Psoas muscle (tissue), 8 donors: Measurements from ENCODE around the gene RPS6KA3. TPM values are rescaled to one million over a fixed set of nuclear protein-coding genes. Genes with fewer than 3 reads are reported as not detected.
"Not testable (repeated sequence)": the region's sequence is repeated elsewhere in the genome, so short reads cannot be mapped to it uniquely, and the experiment has no call there.

ENCODE experiments used
- ATAC-seq, 4 donors: fragments of 200-7000 bp; cut with Tn5 transposase; one replicate each; pipeline ENCODE4 v1.9.1; 2020; ENCODE audit warnings: moderate library complexity in 3 of 4, mild to moderate bottlenecking in 2 of 4
- DNase-seq, 2 donors: peaks; one replicate each; pipeline ENCODE4 v3.0.0-alpha.2; 2020
- H3K27ac ChIP-seq: fragments of 200-600 bp; one replicate; pipeline ENCODE4 v1.8.0; 2022
- H3K27me3 ChIP-seq, 3 donors: fragments of 200-600 bp in 1 of 3; one replicate each; pipeline versions ENCODE4 v1.6.1 to v1.8.0; 2013 to 2022; ENCODE audit warnings: low read length in 2 of 3, mild to moderate bottlenecking in 2 of 3, moderate library complexity in 1 of 3; ENCODE audit not compliant: insufficient read depth in 3 of 3
- H3K36me3 ChIP-seq, 2 donors: fragments of 200-600 bp in 1 of 2; one replicate each; pipeline versions ENCODE4 v1.6.1 to v1.8.0; 2013 to 2022; ENCODE audit warnings: low read depth in 1 of 2, mild to moderate bottlenecking in 1 of 2, moderate library complexity in 1 of 2; ENCODE audit not compliant: insufficient read depth in 1 of 2
- H3K4me1 ChIP-seq: fragments of 200-600 bp; one replicate; pipeline ENCODE4 v1.8.0; 2022
- H3K4me3 ChIP-seq: fragments of 200-600 bp; one replicate; pipeline ENCODE4 v1.8.0; 2022; ENCODE audit warnings: mild to moderate bottlenecking
- H3K9me3 ChIP-seq: fragments of 200-600 bp; one replicate; pipeline ENCODE4 v1.8.0; 2022
- CTCF ChIP-seq: fragments of 200-600 bp; IDR thresholded peaks from one replicate; pipeline ENCODE4 v1.8.0; 2022; ENCODE audit warnings: antibody characterized with exemption
- WGBS, 3 donors: extraction: QIAGEN DNeasy Blood & Tissue Kit; methylation state at CpG; one replicate each; pipeline versions ENCODE4 v1.1.6 to v1.1.7; 2013; 5-methylcytosine and 5-hydroxymethylcytosine counted together
- intact Hi-C, 2 donors: fragments of 100-400 bp; cut with DNase I; formaldehyde crosslinking; loops; one replicate each; pipeline versions ENCODE4 v1.11.0 to v1.14.2; 2022
- polyA plus RNA-seq, 3 donors: library from polyadenylated mRNA; stranded (reverse); fragments of 200-250 nt; gene quantifications; one replicate each; pipeline ENCODE4 v1.2.3, GENCODE V29; 2013
- total RNA-seq, 4 donors: library from RNA; stranded (reverse); fragmentation: NEBNext Ultra II Directional in 2 of 4; extraction: Animal tissue kit (Norgen Biotek cat#: 25700) in 2 of 4; gene quantifications; one replicate each; pipeline versions ENCODE4 v1.2.1 to v1.2.4, GENCODE V29; 2021 to 2023
- donor health status: healthy with polysubstance abuse.
- donor health status: DM: no; HTN: no; CAD: no; lungs with moderate emphysema.
- donor health status: Bipolar disorder and iron deficiency.
- donor health status: healthy.
- donor health status: DM: yes; HTN: yes; CAD: no.
- donor health status: DM: no; HTN: no; CAD: no.
- donor health status: DM: no; HTN: no; CAD: no.
- donor health status: DM: yes; HTN: yes; CAD: no.

RPS6KA3 gene
- total and polyA plus RNA-seq, 7 donors = 35.4 to 91.9 (median 66.2) TPM

GRCh38 chrX:20181598-20182329 is 84.9 kb downstream of the RPS6KA3 start:
- DNase-seq (no peak), ATAC-seq (no peak)
- Histone ChIP-seq H3K27me3 (peaks cover 0 to 8% (median 0%) of the 10 kb centered on the region in 3 donors), H3K4me3 (no peak overlapping the region), H3K27ac (no peak overlapping the region), H3K4me1 (no peaks in the 10 kb centered on the region), H3K36me3 (peaks cover 0 to 70% of the 10 kb centered on the region in 2 donors), H3K9me3 (no peaks in the 10 kb centered on the region)
- 69 to 79% (median 78%) methylated on average over 3 of the region's 3 CpGs for WGBS, 3 donors
- intact Hi-C loops = no loop called here
- TF ChIP-seq CTCF = no peak

- intact Hi-C loops = no loop called here
- H3K27ac ChIP-seq = no peak overlapping the region
- TF ChIP-seq CTCF = no peak
- DNase-seq = no peak
- H3K9me3 ChIP-seq = no peaks in the 10 kb centered on the region
- H3K4me3 ChIP-seq = no peak overlapping the region
- peaks cover 0 to 8% (median 0%) of the 10 kb centered on the region in 3 donors for H3K27me3 ChIP-seq
- H3K4me1 ChIP-seq = no peaks in the 10 kb centered on the region
- no peak for ATAC-seq
- H3K36me3 ChIP-seq = peaks cover 0 to 76% of the 10 kb centered on the region in 2 donors
Observed at GRCh38 chrX:20177093-20177492, 89.6 kb downstream of the RPS6KA3 start.

- DNase-seq (no peak), ATAC-seq (no peak)
- no peak overlapping the region for H3K4me3 ChIP-seq
- peaks cover 0 to 89% of the 10 kb centered on the region in 2 donors for H3K36me3 ChIP-seq
- H3K27ac ChIP-seq = no peak overlapping the region
- no peaks in the 10 kb centered on the region for H3K27me3 ChIP-seq
- TF ChIP-seq CTCF = no peak
- no peaks in the 10 kb centered on the region for H3K4me1 ChIP-seq
- intact Hi-C loops = no loop called here
- 82 to 100% (median 96%) methylated on average over 2 of the region's 2 CpGs for WGBS, 3 donors
- no peaks in the 10 kb centered on the region for H3K9me3 ChIP-seq
Observed at GRCh38 chrX:20173856-20174255, 92.9 kb downstream of the RPS6KA3 start.

- Histone ChIP-seq H3K36me3 (peaks cover 0 to 95% of the 10 kb centered on the region in 2 donors), H3K27ac (no peak overlapping the region), H3K27me3 (peaks cover 0 to 1% (median 0%) of the 10 kb centered on the region in 3 donors), H3K4me1 (no peaks in the 10 kb centered on the region), H3K4me3 (no peak overlapping the region), H3K9me3 (no peaks in the 10 kb centered on the region)
- DNase-seq = no peak
- intact Hi-C loops = no loop called here
- WGBS, 3 donors = 83 to 95% (median 94%) methylated on average over 2 of the region's 2 CpGs
- no peak for ATAC-seq
- TF ChIP-seq CTCF = no peak
Observed at GRCh38 chrX:20173313-20173712, 93.4 kb downstream of the RPS6KA3 start.

GRCh38 chrX:20171887-20172286 is 94.8 kb downstream of the RPS6KA3 start:
- H3K4me3 ChIP-seq = no peak overlapping the region
- no peak for TF ChIP-seq CTCF
- peaks cover 0 to 98% of the 10 kb centered on the region in 2 donors for H3K36me3 ChIP-seq
- ATAC-seq (no peak), DNase-seq (no peak)
- no peaks in the 10 kb centered on the region for H3K4me1 ChIP-seq
- H3K27me3 ChIP-seq = peaks cover 0 to 8% (median 0%) of the 10 kb centered on the region in 3 donors
- WGBS, 3 donors = 59 to 73% (median 64%) methylated on average over 3 of the region's 3 CpGs
- H3K27ac ChIP-seq = no peak overlapping the region
- intact Hi-C loops = no loop called here
- H3K9me3 ChIP-seq = no peaks in the 10 kb centered on the region

GRCh38 chrX:20162516-20162915 is 104.2 kb downstream of the RPS6KA3 start:
- H3K27me3 ChIP-seq, ATAC-seq, H3K9me3 ChIP-seq, H3K27ac ChIP-seq, H3K4me1 ChIP-seq, intact Hi-C loops, H3K4me3 ChIP-seq, DNase-seq: not testable (repeated sequence)
- H3K36me3 ChIP-seq = peaks cover 0 to 82% of the 10 kb centered on the region in 2 donors
